Epithelial cell of proximal tubule (primary cell): ENCODE data around the gene ARHGAP4. TPM values are rescaled to one million over a fixed set of nuclear protein-coding genes. Genes with fewer than 3 reads are reported as not detected.

Source experiments
- DNase-seq: peaks from one replicate; pipeline ENCODE4 v3.0.0-alpha.2; 2011; ENCODE audit warnings: low read depth
- H3K4me3 ChIP-seq: 2 replicates; pipeline ENCODE4 v1.5.1; 2011; ENCODE audit warnings: low read depth, mild to moderate bottlenecking, low read length
- total RNA-seq: library from RNA; depleted of rRNA; stranded (reverse); fragments of >200 nt; gene quantifications from 2 replicates; pipeline ENCODE4 v1.2.3, GENCODE V29; 2015
- TF ChIP-seq, protein P1 (sequence below): conservative IDR thresholded peaks from 2 replicates; pipeline ENCODE4 v1.5.1; 2012; ENCODE audit warnings: low read depth, mild to moderate bottlenecking, low read length

The ARHGAP4 gene
- total RNA-seq, 1 donor from 2014 or later: 20.2 TPM

DNA sequence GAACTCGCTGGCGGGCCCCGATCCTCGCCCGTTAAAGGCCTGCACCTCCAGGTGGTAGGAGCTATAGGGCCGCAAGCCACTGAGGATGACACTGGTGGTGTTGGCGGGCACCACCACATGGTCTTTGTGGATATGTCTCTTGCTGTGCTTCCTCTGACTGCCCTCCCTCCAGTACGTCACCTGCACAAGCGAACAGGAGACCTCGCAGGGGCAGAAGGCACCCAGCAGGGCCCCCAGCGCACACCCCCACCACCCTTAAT is 60.8 kb downstream of the ARHGAP4 start:
- TF ChIP-seq, protein P1, sequence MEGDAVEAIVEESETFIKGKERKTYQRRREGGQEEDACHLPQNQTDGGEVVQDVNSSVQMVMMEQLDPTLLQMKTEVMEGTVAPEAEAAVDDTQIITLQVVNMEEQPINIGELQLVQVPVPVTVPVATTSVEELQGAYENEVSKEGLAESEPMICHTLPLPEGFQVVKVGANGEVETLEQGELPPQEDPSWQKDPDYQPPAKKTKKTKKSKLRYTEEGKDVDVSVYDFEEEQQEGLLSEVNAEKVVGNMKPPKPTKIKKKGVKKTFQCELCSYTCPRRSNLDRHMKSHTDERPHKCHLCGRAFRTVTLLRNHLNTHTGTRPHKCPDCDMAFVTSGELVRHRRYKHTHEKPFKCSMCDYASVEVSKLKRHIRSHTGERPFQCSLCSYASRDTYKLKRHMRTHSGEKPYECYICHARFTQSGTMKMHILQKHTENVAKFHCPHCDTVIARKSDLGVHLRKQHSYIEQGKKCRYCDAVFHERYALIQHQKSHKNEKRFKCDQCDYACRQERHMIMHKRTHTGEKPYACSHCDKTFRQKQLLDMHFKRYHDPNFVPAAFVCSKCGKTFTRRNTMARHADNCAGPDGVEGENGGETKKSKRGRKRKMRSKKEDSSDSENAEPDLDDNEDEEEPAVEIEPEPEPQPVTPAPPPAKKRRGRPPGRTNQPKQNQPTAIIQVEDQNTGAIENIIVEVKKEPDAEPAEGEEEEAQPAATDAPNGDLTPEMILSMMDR: no peak
- no peak for DNase-seq
- no peak overlapping the region for H3K4me3 ChIP-seq

DNA sequence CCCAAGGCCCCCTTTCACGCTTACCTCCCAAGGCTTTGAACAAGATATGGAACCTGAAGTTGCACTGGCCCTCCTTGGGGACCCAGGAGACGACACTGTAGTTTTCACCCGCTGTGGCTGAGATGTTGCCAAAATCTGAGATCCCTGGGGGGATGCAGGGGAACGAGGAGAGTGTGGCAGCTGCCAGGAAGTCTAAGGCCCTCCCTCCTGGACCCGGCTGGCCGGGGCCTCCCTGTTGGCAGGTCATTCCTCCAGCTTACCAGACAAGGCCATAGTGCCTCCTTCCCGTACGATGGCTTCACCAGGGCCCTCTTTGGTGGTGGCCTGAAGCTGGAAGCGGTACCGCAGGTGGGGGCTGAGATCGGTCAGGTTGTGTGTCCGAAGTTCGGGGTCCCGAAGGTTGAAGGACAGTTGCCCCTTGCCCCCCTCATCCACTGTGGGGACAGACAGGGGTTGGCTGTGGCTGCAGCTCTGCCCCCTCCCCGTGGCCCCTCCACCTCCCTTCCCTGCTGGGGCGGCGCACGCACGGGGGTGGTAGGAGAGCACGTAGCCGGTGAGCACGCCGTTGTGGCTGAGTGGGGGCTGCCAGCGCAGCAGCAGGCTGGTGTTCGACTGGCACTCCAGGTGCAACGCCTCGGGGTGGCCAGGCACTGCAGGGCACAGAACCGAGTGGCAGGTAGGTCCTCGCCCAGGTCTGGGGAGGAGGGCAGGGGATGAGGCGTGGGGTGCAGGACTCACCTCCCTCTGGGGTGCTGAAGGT is 61.3 kb downstream of the ARHGAP4 start:
- TF ChIP-seq, protein P1: no peak
- DNase-seq: no peak
- H3K4me3 ChIP-seq: no peak overlapping the region

DNA sequence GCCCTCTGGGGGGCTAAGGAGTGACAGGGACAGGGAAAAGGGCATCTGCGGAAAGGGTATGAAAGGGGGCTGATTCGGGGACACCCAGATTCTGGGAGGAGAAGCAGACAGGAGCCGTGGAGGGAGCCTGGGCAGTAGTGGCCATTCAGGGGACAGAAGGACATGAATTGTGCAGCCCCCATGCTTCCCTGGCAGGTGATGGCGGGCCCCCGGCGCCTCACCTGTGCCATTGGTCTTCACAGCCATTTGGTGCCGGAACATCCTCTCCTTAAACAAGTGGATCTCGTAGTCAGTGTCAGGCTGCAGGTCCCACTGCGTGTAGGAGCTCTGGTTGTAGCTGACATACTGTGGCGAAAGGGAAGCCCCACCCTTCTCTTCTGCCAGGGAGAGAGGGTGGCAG is 62.0 kb downstream of the ARHGAP4 start:
- no peak for DNase-seq
- no peak overlapping the region for H3K4me3 ChIP-seq
- TF ChIP-seq, protein P1: no peak

DNA sequence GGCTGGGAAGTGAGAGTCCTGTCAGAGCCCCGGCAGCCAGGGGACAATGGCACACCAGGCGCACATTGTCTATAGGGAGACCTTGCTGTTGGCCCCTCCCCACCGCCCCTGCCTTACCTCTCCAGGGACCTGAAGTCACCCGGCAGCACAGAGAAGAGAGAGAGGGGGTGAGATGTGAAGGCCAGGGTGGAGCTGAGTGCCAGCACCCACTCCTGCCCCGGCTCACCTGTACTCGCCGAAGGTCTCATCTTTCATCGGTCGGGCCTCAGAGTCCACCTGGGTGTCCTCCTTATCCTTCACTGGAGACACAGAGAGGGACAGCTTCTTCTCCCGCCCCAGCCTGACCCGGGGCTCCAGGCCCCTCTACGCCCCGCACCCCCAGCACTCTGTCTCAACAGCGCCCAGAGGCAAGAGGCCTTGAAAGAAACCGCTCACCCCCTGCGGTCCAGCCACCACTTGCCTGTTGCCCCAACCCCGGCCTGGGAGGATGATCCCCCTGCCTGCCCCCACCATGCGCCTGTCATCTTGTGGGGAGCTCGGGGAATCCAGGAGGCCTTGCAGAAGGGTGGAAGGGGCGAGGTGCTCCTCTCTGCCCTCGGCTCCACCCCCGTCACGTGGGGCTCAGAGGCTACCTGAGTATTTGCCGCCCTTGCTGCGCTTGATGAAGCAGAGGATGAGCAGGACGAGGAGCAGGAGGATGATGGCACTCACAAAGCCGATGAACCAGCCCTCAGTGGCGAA is 62.6 kb downstream of the ARHGAP4 start:
- DNase-seq: no peak
- no peak overlapping the region for H3K4me3 ChIP-seq
- TF ChIP-seq, protein P1: no peak

DNA sequence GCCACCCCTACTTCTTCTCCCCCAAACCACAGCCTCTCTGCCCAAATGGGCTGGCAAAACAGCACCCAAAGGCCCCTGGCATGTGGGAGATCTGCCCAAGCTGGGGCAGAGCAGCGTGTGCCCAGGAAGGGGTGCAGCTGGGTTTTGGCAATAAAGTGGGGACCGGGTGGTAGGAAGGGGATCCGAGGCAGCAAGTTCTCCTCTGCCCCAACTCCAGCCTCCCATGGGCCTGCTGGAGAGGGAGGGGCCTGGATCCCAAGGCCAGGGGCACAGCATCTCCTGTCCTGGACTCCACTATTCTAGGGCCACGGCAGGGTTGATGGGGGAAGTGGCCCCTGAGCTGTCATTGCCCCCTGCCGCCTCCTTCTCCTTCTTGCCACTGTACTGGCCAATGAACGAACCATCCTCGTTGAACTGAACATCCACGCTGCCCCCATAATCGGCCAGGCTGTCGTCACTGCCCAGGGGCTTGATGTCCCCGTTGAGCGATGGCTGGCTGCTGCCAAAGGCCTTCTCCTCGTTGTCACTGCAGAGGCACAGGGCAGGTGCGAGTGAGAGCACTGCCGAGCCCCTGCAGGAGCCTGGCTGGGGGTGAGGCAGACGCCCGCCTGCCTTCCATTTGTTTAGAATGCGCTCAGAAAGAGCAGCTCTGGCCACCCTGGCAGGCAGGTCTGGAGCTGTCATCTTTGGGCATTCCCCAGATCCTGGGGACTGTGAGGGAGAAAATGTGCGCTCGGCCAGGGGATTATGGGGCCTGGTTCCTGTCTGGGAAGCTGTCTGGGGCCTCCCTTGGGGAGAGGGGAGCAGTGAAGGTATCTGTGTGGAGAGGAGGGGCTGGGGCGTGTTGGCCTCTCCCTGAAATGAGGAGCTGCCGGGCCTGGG is 63.5 kb downstream of the ARHGAP4 start:
- no peak overlapping the region for H3K4me3 ChIP-seq
- no peak for DNase-seq
- TF ChIP-seq, protein P1: no peak

DNA sequence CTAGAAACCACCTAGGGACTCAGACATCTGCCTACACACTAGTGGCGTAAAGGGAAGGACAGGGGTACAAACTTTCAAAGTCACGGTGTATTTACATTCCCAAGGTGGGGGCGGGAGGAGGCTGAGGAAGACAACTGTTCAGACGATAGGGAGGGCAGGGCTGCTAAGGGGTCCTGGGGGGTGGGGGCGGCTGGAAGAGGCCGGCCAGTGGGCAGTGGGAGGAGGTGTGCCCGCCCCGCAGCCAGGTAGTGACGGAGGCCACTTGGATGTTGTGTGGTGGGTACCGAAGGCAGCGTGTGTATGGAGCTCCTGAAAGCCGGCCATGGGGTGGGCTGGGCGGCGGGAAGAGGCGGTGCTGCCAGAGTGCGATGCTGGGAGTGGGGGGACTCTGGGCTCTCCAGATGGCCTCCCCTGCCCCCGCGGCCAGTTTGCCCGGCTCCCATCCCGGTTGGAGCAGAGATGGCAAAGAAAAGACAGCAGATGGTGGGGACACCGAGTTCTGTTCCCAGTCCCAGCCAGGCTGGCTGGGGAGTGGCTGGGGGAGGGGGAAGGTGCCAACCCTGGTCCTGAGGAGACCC is 64.2 kb downstream of the ARHGAP4 start:
- TF ChIP-seq, protein P1: no peak
- no peak for DNase-seq
- no peak overlapping the region for H3K4me3 ChIP-seq
